HG03103 (cell line): ENCODE measurements around the gene TUBA8.

Experiments
- ATAC-seq: cut with Tn5 transposase; IDR thresholded peaks from one replicate; pipeline ENCODE4 v1.9.1; 2021; ENCODE audit warnings: low read depth; ENCODE audit not compliant: unreplicated experiment

The TUBA8 gene

DNA sequence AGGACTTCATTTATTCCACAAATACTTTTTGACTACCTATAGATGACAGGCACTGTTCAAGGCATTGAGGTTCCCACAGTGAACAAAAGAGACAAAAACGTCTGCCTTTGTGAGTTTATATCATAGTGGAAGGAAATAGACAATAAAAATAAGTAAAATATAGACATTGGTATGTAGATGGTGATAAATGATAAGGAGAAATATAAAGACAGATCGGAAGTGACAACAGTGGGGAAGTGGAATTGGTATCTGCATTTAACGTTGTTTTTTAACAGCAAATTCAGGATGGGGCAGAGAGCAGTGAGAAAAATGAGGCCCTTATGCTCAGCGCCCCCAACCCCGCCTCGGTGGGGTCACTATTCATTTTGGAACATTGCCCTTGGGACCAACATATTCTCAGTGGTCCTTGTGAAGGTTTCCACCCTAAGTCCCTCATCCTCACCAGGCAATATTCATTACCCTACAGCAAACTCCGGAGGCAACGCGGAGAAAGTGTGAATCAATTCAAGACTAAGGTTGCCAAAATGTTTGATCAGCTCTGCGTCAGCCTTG is 33.4 kb upstream of the TUBA8 start:
- no peak for ATAC-seq

DNA sequence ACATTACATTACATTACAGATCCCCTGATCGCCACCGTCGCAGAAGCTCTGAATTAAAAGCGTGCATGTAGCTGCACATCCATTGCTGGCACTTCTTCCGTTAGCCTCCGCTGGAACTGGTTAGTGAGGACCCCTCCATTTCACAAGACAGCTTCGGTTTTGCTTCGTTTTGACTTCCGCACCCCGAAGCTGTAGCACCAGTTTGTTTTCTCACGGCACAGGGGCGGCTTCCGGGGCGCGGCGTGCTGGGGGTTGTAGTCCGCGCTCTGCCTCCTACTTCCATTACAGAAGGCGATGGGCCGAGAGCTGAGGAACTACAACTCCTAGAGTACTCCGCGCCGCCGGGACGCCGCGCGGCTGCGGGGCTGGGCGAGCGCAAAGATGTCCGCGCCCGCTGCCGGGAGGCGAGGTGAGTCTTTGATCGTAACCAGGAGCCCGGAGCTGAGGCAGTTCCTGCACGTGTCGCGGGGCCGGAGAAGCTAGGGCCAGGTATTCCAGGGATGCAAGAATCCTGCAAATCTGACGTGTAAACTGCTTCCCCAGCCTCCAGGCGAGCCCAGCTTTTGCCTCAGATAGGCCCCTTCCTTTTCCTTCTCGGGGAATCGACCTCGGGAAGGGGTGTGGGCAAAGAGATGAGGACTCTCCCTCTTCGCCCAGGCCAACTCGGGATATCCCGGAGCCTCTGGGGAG is 32.8 kb upstream of the TUBA8 start, which contains the start of gene PEX26:
Gene PEX26, plus strand, starts transcription at position 352 of the 690 bp plus-strand sequence. CDS start 387 bp downstream, outside the sequence.
- ATAC-seq, result peak; percentile 79

DNA sequence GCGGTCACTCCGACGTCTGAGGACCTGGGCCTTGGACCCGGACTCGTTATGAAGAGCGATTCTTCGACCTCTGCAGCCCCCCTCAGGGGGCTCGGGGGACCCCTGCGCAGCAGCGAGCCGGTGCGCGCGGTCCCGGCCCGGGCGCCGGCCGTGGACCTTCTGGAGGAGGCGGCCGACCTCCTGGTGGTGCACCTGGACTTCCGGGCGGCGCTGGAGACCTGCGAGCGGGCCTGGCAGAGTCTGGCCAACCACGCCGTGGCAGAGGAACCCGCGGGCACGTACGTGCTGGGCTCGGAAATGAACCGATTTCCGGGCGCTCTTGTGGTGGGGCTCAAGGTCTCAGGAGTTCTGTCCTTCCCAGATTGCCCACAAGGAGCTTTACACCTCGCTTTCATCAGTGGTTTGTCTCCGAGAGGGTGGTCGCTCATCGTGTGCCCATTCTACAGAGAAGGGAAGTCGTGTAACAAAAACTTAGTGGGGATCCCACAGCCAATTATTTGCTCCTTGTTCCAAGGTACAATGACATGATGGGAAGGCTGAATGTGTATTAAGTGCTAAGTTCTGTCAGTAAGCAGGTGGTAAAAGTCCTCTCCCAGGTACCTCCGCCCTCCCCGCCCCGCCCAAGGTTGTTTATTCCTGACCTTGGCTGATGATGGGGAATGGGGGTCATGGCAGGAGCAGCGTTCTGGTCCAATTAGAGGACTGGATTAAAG is 32.1 kb upstream of the TUBA8 start:
- peak; percentile 3 for ATAC-seq

DNA sequence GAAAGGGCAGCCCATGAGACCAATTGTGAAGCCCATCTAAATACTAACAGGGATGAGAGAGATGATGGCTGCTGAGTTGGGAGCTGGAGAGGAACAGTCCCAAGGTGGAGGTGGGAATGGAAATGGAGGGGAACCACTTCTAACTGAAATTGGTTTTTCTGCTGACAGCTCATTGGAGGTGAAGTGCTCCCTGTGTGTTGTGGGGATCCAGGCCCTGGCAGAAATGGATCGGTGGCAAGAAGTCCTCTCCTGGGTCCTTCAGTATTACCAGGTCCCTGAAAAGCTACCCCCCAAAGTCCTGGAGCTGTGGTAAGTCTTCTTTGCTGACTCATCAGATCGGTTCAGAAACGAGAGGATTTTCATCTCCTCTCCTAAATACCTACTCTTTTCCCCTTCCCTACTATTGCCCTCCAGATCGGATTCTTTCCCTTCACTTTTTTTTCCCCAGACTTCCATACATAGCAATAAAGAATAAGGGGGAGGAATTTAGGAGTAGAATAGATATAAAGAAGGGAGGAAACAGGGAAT is 30.8 kb upstream of the TUBA8 start:
- no peak for ATAC-seq

DNA sequence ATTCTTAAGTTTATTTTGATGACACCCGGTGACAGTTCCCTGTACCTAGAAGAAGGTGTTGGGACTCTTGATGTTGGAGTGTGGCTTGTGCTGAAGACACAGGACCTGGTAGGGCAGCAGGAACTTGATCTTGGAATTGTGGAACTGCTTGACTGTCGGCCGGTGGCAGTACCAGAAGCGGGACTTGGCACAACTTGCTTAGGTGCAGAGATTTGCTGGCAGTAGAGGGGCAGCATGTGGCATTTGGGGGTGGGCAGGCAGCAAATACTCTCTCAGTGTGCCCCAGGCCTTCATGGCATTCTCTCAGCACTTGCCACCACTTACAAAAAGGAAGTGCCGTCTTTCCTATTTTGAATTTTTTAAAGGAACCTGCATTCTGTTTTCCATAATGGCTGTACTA is 29.2 kb upstream of the TUBA8 start:
- ATAC-seq, result no peak

DNA sequence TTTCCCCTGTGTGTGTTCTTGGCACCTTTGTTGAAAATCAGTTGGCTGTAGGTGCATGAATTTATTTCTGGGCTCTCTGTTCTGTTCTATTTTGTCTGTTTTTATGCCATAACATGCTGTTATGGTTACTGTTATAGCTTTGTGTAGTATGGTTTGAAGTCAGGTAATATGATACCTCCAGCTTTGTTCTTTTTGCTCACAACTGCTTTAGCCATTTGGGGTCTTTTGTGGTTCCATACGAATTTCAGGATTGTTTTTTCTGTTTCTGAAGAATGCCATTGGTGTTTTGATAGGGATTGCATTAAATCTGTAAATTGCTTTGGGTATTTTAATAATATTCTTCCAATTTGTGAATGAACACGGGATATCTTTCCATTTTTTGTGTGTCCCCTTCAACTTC is 28.1 kb upstream of the TUBA8 start:
- no peak for ATAC-seq

DNA sequence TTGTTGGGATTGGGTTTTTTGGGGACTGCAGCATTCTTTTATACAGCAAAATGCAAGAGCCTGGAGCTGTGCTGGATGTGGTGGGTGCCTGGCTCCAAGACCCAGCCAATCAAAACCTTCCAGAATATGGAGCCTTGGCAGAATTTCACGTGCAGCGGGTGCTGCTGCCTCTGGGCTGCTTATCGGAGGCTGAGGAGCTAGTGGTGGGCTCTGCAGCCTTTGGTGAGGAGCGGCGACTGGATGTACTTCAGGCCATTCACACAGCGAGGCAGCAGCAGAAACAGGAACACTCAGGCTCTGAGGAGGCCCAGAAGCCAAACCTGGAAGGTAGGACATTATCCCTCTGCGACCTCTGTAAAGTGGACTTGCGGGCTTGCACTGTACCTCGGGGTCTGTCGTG is 27.2 kb upstream of the TUBA8 start:
- no peak for ATAC-seq

DNA sequence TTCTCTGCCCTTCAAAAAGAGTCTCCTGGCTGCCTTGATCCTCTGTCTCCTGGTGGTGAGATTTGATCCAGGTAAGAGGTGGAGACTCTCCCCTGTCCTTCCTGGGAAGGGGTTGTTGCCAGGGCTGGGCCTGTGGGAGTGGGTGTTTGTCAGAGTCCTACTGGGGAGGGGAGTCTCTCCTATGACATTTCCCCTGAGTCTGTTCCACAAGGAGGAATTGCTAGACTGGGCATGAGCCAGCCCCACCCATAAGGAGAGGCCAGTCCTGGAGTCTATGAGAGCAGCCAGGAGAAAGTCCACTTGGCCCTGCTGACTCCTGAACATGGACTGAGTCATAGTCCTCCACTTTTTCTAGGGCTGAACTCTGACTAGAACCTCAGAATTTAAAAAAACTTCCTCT is 25.4 kb upstream of the TUBA8 start:
- ATAC-seq, result no peak

DNA sequence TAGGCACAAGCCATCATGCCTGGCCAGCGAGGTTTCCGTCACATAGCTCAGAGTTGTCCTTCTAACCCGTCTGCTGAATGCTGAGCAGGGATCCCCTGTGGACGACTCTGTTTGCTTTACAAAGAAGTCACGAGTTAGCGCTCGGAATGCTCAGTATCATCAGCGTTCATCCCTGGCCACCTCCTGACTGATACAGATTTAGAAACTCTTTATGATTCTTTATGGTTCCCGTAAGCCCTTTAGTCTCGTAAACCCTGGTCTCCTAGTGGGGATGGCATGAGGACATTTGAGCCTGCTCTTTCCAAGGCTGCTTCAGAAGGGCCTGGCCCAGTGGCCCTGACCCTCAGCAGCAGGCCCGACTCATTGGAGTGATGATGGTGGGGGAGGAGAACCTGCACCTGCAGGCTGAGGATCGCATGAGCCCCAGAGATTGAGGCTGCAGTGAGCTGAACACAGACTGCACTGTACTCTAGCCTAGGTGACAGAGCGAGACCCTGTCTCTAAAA is 23.2 kb upstream of the TUBA8 start:
- no peak for ATAC-seq

DNA sequence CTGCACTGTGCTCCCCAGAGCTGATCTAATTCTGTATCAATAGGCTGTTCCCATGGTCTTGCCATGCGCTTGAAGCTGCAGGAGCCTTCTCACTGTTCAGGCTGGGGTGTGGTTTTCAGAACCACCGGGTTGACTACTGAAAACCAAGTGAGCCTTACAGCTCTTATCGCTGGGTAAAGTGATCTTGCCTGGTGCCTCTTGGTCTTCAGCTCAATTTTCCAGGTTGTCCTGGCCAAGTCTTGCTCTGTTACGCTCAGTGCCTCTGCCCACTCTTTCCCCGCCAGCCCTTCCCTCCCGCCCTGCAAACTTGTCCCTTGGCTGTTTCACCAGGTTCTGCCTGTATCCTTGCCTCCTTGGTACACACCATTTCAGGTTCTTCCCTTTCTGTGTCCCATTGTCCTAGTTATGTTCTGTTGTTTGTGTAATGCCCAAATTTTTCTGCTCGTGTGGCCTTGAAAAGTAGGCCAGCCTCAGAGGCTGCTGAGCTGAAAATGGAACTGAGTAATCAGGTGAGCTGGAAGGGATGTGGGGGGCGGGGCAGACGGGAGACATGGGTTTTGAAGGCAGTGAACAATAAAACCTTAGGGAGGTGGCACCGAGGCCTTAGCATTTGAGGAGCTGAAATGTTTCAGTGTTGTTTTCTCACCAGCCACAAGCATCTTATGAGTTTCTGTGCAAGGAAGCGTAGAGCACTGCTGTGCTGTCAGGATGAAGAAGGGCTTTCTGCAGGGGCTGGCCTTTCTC is 21.6 kb upstream of the TUBA8 start:
- ATAC-seq, result no peak

DNA sequence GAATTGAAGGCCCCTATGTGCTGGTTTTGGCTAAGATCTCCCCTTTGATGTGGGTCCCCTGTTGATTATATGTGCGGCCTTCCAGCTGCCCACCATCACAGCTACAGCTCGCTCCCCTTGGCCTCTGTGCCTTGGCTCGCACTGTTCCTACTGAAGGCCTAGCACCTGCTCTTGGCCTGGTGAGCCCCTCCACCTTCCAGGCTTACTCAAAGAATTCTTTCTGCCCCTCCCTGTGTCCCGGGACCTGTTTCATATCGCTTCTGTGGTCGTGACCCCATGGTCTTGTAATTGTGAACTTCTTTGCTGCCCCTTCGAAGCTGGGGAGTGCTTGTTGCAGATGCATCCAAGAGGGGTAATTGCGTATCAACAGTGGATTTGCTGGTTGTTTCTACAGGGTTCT is 20.3 kb upstream of the TUBA8 start:
- ATAC-seq, result no peak

DNA sequence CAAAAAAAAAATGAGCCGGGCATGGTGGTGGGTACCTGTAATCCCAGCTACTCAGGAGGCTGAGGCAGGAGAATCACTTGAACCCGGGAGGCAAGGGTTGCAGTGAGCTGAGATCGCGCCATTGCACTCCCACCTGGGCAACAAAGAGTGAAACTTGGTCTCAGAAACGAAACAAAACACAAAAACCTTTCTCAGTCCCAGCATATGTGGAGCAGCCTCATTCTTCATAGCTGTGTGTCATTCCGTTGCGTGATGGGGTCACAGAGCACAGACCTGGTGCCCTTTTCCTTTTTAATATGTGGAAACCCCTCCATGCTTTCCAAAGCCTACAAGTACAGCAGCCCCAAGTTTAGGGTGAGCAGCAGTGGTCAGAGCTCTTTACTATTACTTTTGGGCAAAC is 19.1 kb upstream of the TUBA8 start:
- no peak for ATAC-seq

DNA sequence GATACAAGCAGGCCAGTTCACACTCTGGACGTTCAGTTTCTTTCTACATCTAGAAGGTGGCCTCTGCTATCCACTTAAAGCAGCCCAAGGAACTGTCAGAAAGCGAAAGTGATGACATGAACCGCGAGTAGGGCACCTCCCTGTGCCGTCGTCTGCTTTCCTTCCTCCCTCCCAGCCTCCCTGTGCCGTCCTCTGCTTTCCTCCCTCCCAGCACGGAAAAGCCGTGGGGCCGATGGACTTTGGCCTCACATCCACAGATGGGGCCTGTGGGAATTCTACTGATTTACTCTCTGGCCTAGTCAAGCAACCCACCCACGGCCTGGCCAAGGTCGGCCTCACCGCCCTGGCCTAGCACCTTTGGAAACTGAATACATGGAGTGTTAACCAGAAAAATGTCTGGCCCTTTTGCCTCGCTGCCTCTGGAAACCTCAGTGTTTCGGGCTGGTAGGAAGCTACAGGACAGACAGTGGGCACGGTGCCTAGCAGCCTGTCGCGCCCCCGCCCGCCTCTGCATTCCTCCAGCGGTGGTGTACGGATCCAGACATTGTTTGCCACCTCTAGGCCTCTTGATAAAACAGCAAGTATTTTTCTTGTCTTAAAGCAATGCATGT is 18.6 kb upstream of the TUBA8 start:
- no peak for ATAC-seq

DNA sequence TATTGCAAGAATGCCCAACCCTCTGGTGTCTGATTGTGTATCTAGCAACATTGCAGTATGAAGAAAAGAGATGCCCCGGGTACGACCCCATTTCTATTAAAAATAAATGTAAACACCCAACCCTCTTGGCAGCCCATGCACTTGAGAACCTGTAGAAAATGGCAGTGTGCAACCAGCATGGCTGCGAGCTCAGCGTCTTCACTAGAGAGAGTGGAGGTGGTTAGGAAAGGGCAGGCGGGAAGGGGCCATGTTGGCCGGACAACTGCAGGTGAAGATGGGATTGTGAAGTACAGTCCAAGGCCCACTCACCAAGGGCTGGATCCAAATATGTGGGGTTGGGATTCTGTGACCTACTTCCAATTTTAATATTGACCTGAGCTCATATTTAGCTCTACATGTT is 16.9 kb upstream of the TUBA8 start:
- no peak for ATAC-seq

DNA sequence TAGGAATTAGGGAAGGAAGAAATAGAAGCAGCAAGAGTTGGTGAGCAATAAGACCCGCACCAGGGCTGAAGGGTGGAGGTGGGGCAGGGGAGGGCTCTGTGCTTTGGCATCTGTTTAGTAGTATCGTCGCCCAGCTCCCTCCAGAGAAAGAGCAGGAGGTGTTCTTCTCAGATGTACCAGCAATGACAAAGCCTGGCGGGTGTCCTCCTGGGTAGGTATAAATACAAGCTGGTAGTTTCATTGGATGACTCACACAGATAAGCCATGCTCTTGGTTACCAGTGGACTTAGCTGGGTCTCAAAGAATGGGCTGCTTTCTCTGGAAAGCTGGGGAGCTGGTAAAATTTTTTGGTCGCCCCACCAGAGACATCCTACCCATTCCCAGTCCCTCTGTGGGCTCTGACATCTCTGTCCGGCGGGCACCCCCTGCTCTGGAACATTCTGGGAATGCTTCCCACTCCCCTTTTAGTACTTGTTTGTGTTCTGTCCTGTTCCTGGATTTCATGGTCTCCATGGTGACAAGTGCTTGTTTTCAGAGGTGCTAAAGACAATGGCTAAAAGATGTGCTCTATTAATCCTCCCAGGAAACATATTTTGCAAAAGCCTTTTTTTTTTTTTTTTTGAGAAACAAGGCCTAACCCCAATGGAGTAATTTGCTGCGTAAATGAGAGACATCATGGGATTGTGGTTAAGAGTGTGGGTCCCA is 15.4 kb upstream of the TUBA8 start:
- no peak for ATAC-seq

DNA sequence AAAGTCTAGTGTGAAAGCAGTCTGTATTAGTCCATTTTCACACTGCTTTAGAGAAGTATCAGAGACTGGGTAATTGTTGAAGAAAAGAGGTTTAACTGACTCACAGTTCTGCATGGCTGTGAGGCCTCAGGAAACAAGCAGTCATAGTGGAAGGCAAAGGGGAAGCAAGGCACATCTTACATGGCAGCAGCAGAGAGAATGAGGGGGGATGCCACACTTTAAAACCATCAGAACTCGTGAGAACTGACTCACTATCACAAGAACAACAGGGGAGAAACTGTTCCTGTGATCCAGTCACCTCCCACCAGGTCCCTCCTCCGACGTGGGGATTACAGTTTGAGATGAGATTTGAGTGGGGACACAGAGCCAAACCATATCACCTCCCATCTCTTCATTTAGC is 13.8 kb upstream of the TUBA8 start:
- no peak for ATAC-seq

DNA sequence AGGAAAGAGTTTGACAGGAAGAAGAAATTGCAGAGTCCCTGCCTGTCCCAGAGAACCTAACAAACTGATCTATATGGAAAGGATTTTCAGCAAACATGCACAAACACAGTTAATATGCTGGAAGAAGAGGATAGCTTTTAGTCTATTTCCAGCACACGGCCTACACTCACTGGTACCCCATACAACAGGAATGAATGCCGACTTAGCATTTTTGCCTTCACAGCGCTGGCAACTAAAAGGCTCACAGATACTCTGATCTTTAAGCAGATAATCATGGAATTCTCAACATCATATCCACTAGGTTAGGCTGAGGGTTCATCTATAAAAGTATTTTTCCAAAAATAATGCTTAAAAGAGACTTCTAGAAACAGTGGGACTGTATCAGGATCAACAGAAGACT is 9.8 kb upstream of the TUBA8 start:
- no peak for ATAC-seq

DNA sequence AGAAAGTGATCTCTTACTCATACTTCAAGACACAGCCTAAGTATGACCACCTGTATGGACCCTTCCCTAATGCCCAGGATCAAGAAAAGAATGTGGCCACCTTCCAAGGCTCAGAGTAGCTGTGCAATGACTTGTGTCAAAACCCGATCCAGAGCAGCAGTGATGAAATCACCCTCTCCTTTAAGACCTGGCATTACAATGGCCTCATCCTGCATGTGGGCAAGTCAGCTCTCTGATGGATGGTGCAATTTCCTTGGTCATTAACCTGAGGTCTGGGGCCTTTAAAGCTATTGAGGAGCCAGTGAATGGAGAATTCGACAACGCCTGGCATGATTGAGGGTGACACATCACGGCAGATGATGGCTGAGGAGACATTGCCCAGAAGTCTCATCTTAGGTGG is 9.1 kb upstream of the TUBA8 start:
- no peak for ATAC-seq

DNA sequence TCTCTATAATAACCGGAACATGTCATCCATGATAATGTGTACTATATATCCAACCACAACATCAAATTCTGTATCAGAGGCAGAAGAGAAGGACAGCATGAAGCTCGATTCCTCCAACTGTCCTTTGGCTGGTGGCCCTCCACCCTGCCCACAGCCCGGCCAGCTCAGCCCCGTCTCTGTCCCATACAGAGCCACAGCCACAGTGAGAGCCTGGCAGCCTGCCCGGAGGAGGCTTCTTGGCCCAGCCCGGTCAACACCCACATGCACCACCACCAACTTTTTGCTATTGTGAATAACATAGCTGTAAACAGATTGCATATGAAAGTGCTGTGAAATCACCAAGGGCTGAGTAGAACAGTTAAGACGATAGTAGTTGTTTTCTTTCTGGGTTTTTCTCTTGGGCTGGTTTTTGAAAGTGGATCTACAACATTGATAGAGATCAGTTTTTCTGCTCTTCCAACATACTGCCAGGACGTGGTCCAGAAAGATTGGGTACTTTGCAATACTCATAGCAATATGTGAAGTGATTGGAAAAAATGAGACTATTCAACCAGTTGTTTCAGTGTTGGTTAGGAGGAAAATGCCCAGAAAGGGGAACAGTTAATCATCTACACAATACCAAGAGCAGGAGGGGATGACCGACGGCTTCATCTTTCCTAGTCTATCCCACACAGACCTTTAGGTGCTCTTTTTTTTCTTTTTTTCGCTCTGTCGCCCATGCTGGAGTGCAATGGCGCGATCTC is 6.9 kb upstream of the TUBA8 start:
- ATAC-seq, result no peak
